ENCODE results near the gene SLC6A2.

Gene SLC6A2

DNA sequence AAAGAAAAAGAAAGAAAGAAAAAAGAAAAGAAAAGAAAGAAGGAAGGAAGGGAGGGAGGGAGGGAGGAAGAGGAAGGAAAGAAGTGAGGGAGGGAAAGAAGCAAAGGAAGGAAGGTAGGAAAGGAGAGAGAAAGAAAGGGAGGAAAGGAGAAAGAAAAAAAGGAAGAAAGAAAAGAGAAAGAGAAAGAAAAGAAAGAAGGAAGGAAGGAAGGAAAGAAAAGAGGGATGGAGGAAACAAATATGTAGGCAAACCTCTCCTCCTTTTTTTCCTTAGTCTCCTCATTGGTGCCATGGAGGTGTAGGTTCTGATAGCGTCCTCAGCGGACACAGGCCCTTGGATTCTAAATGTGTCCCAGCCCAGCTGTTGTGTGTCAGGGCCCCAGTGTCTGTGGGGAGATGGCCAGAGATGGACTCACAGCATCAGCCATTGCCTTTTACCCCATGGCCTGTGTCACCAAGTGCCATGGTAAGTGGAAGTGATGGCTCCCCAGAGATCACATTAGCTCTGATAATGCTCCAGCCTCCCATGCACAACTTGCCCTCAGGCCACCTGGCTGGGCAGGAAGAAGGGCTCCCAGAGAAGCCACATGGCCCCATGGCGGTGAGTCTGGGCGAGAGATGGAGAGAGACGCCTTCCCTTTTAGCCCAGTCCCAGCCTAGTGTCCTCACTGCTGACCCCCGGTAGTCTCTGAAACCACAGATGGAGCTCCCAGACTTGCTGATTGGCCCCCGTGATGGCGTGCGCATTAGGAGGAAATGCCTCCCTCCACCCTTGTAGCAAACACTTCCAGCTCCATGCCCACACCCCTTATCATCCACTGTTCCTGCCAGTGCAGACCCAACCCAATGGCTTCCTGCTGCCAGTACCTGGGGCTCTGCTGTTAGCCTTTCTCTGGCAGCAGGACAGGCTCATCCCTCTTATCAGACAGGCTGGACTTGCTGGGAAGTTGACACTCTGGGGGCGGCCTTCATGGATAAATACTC is 3.7 kb upstream of the SLC6A2 start:
- no peak for DNase-seq

DNA sequence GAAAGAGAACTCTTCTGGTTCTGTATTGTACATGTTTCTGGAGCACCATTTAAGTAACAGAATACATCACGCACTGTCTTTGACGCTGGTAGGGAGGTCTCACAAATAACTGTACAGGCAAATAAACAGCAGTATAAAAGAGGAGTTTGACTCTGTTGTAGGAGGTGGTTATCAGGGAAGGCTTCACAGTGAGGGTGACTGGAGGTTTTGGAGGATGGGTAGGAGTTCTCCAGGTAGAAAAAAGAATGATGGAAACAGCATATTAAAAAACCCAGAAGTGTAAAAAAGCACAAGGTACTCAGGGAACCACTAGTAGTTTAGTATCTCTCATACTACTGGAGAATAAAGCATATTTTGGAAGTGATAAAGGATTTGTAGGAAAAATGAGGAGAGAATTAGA is 2.7 kb upstream of the SLC6A2 start:
- DNase-seq: no peak

DNA sequence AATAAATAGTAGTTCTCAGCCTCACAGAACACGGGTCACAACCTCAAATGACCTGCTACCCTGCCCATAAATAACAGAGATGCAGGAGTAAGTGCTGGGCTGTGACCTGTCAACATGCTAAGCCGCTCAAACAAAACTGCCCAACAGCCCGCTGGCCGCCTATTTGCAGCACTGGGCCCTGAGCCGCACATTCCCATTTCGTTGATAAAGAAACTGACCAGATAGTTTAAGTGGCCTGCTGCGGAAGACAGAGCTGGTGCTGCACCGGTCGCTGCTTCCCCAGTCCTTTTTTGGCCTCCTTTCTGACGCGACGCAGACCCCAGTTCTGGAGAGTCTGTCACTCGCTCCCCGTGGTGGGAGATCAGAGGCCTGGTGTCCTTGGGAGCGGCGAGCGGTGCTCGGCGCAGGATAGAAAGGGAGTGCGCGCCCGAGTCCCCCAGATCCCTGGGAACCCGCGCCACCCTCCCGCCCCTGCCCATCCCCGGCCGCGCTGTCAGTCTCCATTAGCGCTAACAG is 349 bp upstream of the SLC6A2 start:
- DNase-seq: no peak

DNA sequence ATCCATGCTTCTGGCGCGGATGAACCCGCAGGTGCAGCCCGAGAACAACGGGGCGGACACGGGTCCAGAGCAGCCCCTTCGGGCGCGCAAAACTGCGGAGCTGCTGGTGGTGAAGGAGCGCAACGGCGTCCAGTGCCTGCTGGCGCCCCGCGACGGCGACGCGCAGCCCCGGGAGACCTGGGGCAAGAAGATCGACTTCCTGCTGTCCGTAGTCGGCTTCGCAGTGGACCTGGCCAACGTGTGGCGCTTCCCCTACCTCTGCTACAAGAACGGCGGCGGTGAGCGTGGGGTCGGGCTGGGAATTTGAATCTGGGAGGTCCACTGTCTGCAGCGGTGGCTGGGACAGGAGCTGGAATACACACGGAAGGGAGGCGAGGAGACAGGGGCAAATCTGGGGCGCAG is 904 bp downstream of the SLC6A2 start:
- DNase-seq: no peak

DNA sequence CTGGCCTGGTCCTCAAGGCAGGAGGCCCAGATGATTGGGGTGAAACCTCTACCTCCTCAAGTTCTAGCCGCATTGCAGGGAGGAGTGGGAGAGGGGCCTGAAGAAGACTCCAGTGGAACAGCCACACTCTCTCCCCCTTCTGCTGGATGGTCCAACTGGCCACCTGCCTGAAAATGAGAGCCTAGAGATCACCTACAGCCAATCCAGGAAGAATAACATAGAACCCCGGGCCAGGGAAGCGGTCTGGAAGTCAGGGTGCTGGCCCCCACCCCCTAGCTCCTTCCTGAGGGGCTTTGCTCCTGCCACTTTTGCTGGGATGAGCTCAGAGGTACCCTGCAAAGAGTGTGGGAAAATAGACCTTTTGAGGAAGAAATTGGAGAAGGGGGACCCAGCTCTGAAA is 1.8 kb downstream of the SLC6A2 start:
- no peak for DNase-seq

DNA sequence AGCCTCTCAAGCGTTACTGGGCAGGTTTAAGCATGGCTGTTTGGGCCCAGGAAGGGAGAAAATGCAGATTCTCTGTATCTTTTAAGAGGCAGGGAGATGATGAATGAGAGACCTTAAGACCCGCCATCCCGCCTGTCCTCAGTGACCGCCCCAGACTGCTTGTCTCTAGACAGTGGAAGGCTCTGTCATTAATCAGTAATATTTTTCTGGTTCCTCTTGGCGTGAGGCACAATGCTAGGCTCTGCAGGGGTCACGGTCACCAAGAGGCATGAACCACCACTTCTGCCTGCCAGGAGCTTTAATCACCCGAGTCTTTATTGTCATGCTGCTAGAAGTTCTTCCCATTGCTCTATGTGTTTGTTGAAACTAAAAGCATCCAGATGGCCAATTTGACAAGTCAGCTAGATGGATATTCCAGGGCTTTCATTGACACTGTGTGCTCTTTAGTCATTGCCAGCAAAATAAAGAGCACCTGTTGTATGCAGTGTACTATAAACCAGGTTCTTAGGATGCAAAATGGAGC is 3.2 kb downstream of the SLC6A2 start:
- no peak for DNase-seq

DNA sequence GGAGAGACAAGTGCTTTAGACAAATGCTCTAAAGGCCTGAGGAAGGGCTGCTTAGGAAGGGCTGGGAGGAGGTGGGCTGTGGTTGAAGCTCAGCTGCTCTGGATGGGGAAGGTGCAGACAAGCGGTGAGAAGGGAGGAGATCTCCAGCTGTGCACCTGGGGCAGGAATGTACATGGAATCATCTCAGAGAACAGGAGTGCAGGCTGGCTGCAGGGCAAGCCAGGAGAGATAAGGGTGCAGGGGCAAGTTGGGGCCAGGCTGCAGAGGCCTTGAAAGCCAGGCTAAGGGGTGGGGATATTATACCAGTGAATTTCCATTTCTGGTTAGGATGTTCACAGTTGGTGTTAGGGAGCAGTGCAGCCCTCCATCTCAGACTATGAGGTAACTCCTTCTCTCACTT is 4.2 kb downstream of the SLC6A2 start:
- DNase-seq: no peak

DNA sequence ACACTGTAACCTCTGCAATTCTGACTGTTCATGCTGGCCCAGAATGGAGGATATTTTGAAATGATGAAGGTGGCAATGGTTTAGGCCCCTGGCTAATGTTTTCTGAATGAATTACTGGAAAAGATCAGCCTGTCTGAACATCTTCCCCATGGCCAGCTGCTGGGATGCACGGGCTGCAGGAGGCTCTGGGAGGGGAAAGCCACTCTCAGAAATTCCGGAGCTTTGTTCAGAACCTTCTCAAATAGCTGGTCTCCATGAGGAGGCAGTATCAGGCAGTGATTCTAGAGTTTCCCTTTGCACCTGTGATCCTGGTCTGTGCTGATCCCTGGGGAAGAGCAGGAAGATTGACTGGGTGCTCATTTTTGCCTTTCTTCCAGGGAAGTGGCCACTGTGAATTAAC is 5.0 kb downstream of the SLC6A2 start:
- no peak for DNase-seq

DNA sequence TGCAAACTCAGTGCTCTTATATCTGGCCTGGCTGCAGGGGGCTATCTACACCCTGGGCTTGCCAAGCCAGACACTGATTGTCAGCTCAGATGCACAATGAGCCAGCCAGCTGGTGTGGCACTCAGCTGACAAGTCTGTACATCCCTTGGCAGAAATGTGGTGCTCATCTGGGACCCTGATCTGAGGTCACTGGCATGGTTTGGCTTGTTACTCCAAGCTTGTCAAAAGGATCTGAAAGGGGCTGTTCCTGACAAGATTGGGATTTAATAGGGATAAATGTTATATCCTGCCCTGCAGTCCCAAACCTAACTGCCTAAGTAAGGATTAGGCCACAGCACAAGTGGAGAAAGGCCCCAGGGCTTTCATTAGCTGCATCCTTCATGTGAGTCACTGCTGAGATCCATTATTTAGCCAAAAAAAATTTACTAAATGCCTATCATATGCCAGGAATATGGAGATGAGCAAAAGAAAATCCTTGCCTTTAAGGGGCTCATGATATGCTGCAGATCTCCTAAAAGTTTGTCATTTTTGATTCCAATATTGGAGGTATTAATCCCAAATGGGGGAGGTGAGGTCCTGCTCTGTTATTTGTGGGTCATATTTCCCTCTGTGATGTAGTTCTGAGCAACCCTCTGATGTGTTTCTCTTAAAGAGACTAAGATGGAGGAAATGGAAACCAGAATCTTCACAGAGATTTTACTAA is 6.3 kb downstream of the SLC6A2 start:
- no peak for DNase-seq

DNA sequence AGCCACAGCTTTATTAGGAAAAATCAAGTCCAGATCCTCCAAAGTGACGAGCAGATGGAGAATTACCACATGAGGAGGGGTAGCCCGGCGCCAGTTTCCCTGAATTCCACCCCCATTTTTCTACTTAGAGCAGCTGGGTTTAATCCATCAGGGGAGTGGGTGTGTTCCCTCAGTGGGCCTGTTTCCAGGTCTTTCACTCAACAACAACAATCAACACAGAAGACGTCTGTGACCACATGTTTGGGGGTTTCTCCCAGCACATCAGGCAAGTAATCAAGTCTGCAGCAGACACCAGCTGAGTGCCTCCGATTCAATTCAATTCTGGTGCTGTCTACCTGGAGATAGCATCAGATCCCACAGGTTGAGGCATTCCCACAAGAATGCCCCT is 6.8 kb downstream of the SLC6A2 start:
- DNase-seq: no peak

DNA sequence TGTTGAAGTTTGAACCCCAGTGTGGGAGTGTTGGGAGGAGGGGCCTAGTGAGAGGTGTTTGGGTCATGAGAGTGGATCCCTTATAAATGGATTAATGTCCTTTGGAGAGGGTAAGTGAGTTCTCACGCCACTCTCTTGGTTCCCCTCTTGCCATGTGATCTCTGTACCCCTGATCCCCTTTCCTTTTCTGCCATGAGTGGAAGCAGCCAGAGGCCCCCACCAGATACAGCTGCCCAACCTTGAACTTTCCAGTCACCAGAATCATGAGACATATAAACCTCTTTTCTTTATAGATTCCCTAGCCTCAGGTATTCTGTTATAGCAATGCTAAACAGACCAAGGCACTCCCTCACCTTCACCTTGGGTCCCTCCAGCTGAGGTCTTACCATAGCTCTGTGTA is 7.4 kb downstream of the SLC6A2 start:
- DNase-seq: no peak

DNA sequence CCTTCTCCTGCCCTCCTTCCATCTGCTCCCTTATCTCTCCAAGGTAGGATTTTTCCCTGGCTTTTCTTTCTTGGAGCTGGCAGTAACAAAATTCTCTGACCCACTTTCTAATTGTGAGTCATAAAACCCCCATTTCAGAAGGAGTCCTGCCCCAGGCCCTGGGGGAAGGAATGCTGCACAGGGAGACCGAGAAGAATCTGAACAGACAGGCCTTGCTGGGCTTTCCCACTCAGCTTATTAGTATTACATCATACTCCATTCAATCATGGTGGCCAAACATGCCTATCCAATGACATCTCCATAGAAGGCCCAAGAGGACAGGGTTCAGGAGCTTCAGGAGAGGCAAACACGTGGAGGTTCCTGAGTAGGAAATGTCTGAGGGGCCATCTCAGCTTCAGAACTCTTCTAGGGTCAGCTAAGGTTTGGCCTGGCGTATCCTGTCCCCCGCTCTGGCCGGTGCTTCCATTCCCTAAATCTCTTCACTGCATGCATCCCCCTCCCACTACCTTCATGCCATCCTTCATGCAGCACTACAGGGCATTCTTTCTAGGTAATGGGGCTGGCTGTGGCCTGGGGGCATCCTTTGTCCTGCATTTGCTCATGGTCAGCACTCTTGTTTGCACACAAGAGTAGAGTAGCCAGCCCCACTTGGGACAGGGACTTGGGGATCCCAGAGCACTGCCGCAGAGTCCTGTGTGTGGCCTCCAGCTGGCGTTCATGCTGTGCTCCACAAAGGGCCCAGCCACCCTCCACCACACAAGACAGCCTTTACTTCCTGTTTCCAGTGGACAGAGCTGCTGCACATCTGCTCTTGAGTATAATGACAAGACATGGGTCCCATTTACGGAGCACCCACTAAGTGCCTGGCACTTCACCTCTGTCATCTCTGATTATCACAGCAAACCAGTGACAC is 8.2 kb downstream of the SLC6A2 start:
- no peak for DNase-seq

DNA sequence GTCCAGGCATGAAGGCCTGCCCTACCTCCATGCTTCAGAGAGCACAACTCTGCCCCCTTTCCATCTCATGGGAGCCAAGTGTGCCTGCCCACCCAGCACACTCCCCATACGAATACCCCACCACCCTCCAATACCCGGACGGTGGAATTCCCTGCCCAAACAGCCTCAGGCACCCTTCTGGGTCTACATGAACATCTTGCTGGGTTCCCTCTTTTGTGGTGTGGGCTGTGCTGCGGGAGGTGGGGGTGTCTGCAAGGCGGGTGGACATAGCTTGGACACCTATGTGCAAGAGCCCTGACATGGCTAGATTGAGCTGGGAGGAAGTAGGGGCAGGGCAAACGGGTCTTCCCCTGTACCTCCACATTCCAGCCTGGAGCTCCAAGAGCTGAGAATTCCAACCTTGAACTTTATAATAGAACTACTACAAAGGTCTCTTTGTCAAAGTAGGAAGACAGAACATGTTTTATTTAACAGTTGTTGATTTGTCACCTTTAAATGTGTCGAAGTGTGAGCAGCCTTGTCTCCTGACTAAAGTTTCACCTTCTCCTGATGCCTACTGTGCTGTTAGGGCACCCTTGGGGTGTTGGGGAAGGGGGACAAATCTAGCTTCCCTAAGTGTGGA is 9.1 kb downstream of the SLC6A2 start:
- no peak for DNase-seq

DNA sequence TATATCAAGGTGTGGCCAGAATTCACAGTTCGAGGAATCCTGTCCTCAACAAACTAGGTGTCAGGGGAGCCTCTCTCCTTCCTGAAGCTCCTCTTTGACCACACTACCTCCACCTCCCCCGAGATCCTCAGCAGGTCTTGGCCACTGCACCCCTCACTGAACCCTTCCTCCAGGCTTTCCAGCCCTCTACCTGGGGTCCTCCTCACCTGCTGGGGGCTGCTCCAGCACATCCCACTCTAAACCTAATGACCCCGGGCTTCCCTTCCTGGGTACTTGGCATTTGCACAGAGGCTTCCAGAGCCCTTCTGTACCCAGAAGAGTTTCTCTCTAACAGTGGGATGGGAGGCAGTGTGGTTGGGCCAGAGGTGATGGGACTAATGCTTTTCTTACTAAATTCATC is 9.7 kb downstream of the SLC6A2 start:
- no peak for DNase-seq

DNA sequence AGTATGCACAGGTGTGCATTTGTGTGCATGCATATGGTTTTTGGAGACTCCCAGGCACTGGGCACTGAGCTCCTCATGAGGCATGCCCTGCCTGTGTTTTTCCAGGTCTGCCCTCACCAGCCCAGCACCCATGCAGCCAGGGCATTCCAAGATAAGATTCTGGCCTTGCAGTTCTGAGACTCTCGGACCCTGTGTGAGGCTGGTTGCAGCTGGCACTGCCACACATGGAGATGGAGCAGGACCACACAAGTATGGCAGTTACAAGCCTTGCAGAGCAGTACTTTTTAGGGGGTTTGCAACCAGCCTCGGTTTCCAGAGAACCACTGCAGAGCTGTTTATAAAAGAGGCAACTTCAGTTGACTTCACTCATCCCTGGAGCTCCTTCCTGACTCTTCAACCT is 10.2 kb downstream of the SLC6A2 start:
- no peak for DNase-seq

DNA sequence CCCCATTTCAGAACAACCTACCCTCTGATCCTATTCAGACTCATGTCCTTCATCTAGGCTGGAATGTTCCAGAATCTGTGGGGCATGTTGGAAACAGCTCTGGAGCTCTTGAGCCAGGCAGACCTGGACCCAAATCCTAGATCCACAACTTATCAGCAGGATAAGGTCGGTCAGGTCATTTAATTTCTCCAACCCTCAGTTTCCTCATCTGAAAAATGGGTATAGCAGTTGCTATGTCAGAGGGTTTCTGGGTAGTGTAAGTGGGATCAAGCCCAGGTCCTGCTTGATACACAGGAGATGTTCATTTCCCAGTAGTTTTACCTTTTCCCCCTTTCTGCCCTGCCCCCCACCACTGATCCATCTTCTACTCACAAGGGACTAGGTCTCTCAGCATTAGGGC is 12.0 kb downstream of the SLC6A2 start:
- DNase-seq: no peak

DNA sequence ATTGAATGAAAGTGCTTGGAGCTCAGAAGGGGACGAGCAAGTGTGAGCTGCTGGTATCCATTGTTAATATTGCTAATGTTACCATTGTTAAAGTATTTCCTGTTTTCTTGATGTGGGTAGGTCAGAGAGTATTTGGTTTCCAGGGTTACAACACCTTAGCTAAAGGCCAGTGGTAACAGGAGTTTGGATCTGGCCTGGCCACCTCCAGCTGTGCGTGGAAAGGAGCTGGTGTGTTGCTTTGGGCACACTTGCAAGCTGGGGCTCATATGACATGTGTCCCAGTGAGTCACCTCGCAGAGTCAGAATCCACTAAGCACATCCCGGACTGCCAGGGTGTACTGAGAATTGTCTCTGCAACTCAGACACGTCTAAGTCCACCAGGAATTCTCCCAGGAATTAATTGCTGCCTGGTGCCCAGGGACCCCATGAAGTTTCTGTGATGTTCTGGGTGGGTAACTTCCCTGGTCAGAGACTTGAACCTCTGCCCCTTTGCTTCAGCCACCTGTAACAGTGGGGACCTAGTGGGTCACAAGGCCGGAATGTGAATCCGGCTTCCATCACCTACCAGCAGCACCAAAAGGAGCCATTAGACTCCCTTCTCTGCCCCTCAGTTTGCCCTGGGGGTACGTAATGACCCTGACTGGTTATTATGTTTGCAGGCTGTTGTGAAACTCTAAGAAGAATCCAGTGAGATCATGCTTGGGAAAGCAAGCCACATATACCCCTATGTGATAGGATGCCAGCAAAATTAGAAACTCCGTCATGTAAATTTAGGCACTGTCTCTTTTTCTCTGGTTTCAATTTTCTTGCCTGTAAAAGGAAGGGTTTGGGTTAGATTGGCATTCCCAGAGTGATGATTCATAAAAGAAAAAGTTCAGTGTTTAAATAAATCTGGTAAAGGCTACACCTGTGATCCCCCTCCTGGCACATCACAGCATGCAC is 12.8 kb downstream of the SLC6A2 start:
- no peak for DNase-seq

DNA sequence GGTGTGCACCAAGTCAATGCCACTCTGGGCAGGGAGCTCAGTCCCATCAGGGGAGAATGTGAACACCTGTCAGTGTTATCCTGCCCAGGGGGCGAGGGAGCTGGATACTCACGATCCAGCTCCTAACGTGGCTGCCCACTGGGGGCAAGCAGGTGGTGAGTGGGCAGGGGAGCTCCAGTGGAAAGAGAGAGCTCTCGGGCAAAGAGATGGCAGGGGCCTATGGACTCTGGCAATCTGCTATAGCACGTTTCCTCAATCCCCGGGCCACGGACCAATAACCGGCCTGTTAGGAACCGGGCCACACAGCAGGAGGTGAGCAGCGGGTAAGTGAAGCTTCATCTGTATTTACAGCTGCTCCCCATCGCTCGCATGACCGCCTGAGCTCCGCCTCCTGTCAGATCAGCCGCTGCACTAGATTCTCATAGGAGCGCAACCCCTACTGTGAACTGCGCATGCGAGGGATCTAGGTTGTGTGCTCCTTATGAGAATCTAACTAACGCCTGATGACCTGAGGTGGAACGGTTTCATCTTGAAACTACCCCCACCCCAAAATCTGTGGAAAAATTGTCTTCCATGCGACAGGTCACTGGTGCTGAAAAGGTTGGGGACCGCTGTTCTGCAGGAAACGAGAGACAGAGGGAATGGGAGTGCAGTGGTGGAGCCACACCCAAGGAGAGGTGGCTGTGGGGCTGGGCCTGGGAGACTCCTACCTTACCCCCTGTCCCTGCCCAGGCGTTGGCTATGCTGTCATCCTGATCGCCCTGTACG is 15.6 kb downstream of the SLC6A2 start:
- no peak for DNase-seq

DNA sequence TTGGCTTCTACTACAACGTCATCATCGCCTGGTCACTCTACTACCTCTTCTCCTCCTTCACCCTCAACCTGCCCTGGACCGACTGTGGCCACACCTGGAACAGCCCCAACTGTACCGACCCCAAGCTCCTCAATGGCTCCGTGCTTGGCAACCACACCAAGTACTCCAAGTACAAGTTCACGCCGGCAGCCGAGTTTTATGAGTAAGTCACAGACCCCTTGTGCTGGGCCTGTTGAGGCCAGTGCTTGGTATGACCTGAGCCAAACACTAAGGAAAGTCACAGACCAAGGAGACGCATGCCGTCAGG is 16.1 kb downstream of the SLC6A2 start:
- no peak for DNase-seq

DNA sequence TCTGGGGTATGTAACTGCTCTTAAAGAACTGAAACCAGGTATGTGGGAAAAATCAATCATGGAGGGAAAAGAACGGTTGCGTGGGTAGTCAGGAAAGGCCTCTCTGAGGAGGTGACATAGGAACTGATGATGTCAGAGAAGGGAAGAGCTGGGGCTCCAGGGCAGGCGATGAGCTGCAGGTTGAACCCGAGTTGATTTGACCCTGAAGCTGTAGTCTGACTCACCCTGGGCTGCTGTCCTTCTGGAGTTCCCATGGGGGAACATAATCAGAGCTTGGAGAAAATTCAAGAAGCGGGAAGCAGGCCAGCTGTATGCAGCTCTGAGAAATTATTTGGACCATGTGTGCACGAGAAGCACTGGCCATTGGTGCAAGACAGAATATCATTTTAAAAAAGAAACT is 16.7 kb downstream of the SLC6A2 start:
- DNase-seq: no peak
